CD4-positive, alpha-beta T cell treated with Interleukin-15 for 4 hours (primary cell): Measurements from ENCODE around the gene SVIL.
"Not testable (repeated sequence)": the region's sequence is repeated elsewhere in the genome, so short reads cannot be mapped to it uniquely, and the experiment has no call there.

Source experiments
- DNase-seq: peaks from one replicate; pipeline ENCODE4 v3.0.0-alpha.2; 2020; ENCODE audit warnings: low spot score

Gene SVIL

GRCh38 chr10:29648983-29649268 is 14.2 kb upstream of the SVIL start:
- DNase-seq: no peak

- DNase-seq: peak; percentile 46
These were observed 13.6 kb upstream of the SVIL start for GRCh38 chr10:29648114-29648982.

GRCh38 chr10:29647478-29647877 is 12.7 kb upstream of the SVIL start:
- no peak for DNase-seq

- DNase-seq: no peak
These were observed 12.2 kb upstream of the SVIL start for GRCh38 chr10:29646960-29647461.

GRCh38 chr10:29646238-29646902 is 11.6 kb upstream of the SVIL start:
- DNase-seq: no peak

- no peak for DNase-seq
These were observed 9.2 kb upstream of the SVIL start for GRCh38 chr10:29643771-29644501.

- no peak for DNase-seq
These were observed 8.2 kb upstream of the SVIL start for GRCh38 chr10:29642990-29643389.

- no peak for DNase-seq
These were observed 2.8 kb upstream of the SVIL start for GRCh38 chr10:29637537-29637936.

- DNase-seq: peak; percentile 58
These were observed 1.4 kb upstream of the SVIL start for GRCh38 chr10:29636178-29636577.

- peak; percentile 32 for DNase-seq
These were observed 957 bp upstream of the SVIL start for GRCh38 chr10:29635711-29636144.

GRCh38 chr10:29634105-29634504 is 666 bp downstream of the SVIL start:
- DNase-seq: no peak

GRCh38 chr10:29631049-29631339 is 3.8 kb downstream of the SVIL start:
- no peak for DNase-seq

- no peak for DNase-seq
These were observed 4.3 kb downstream of the SVIL start for GRCh38 chr10:29630205-29631048.

GRCh38 chr10:29628912-29629526 is 5.8 kb downstream of the SVIL start:
- DNase-seq: no peak

GRCh38 chr10:29628311-29628710 is 6.5 kb downstream of the SVIL start:
- DNase-seq: no peak

GRCh38 chr10:29627201-29628132 is 7.3 kb downstream of the SVIL start:
- no peak for DNase-seq

GRCh38 chr10:29624357-29624756 is 10.4 kb downstream of the SVIL start:
- DNase-seq: not testable (repeated sequence)

GRCh38 chr10:29623797-29624196 is 11.0 kb downstream of the SVIL start:
- no peak for DNase-seq

- no peak for DNase-seq
These were observed 12.3 kb downstream of the SVIL start for GRCh38 chr10:29622382-29622922.

GRCh38 chr10:29621161-29621560 is 13.6 kb downstream of the SVIL start:
- DNase-seq: no peak
